GM12878 (cell line): Measurements from ENCODE around the gene DALRD3. TPM values are rescaled to one million over a fixed set of nuclear protein-coding genes. Genes with fewer than 3 reads are reported as not detected.

Source experiments
- FOXK2 ChIP-seq: fragments of 450-650 bp; IDR thresholded peaks from 2 replicates; pipeline ENCODE4 v1.6.1; 2017; ENCODE audit warnings: mild to moderate bottlenecking, moderate library complexity
- KDM1A ChIP-seq: fragments of 200-600 bp; sonication (generic); IDR thresholded peaks from 2 replicates; pipeline ENCODE4 v1.6.1; 2016; ENCODE audit warnings: borderline replicate concordance
- MTA3 ChIP-seq: IDR thresholded peaks from 2 replicates; pipeline ENCODE4 v1.6.1; 2012; ENCODE audit warnings: low read length, inconsistent platforms, borderline replicate concordance
- NBN ChIP-seq: fragments of 450-650 bp; IDR thresholded peaks from 2 replicates; pipeline ENCODE4 v1.6.1; 2016
- NFYB ChIP-seq: IDR thresholded peaks from 2 replicates; pipeline ENCODE4 v1.6.1; 2011; ENCODE audit warnings: low read depth, mild to moderate bottlenecking, low read length, improper control_type of control experiment, moderate library complexity; ENCODE audit not compliant: insufficient read depth
- POLR2AphosphoS2 ChIP-seq: IDR thresholded peaks from 2 replicates; pipeline ENCODE4 v1.6.1; 2011; ENCODE audit warnings: low read depth, mild to moderate bottlenecking, low read length, improper control_type of control experiment, moderate library complexity
- POLR2AphosphoS5 ChIP-seq: IDR thresholded peaks from 2 replicates; pipeline ENCODE4 v1.6.1; 2011; ENCODE audit warnings: mild to moderate bottlenecking, low read length, inconsistent platforms
- RCOR1 ChIP-seq: conservative IDR thresholded peaks from 2 replicates; pipeline ENCODE4 v1.6.1; 2012; ENCODE audit warnings: low read depth, low read length, improper control_type of control experiment
- RUNX3 ChIP-seq: IDR thresholded peaks from 2 replicates; pipeline ENCODE4 v1.6.1; 2012; ENCODE audit warnings: low read length, inconsistent platforms
- SMAD5 ChIP-seq: IDR thresholded peaks from 2 replicates; pipeline ENCODE4 v1.6.1; 2016; ENCODE audit warnings: antibody characterized with exemption, low read depth
- polyA plus RNA-seq, 11 experiments: library from polyadenylated mRNA; depleted of rRNA in 4 of 11; unstranded in 6 of 11; stranded (reverse) in 5 of 11; fragments of >200 nt; fragmentation: Nextera tagmentation in 4 of 11; fragmentation: Illumina TruSeq in 1 of 11; extraction: Ambion mirVana in 4 of 11; extraction: Trizol in 1 of 11; gene quantifications; 1 replicate in 1 of 11; 2 replicates in 10 of 11; pipeline versions ENCODE4 v1.2.1 to v1.2.3, GENCODE V29; 2011 to 2016; ENCODE audit warnings: inconsistent platforms in 2 of 11, missing spikeins in 2 of 11, low read depth in 1 of 11
- total RNA-seq, 4 experiments: library from RNA; depleted of rRNA in 3 of 4; stranded (reverse); fragments of >200 nt in 3 of 4; fragmentation: Illumina TruSeq in 1 of 4; extraction: Trizol in 1 of 4; gene quantifications; 2 replicates each; pipeline versions ENCODE4 v1.2.1 to v1.2.3, GENCODE V29; 2013 to 2021
- TF ChIP-seq, protein P1 (sequence below): fragments of 450-650 bp; IDR thresholded peaks from 2 replicates; pipeline ENCODE4 v1.6.1; 2017; ENCODE audit warnings: mild to moderate bottlenecking, moderate library complexity
- TF ChIP-seq, protein P2 (sequence below): IDR thresholded peaks from 2 replicates; pipeline ENCODE4 v1.6.1; 2012; ENCODE audit warnings: low read depth, low read length, improper control_type of control experiment
- TF ChIP-seq, protein P3 (sequence below): IDR thresholded peaks from 2 replicates; pipeline ENCODE4 v1.6.1; 2012; ENCODE audit warnings: mild to moderate bottlenecking, low read depth, low read length
- TF ChIP-seq, protein P4 (sequence below): IDR thresholded peaks from 2 replicates; pipeline ENCODE4 v1.6.1; 2012; ENCODE audit warnings: low read length, inconsistent platforms
- TF ChIP-seq, protein P5 (sequence below): IDR thresholded peaks from 2 replicates; pipeline ENCODE4 v1.6.1; 2012; ENCODE audit warnings: low read depth, low read length, improper control_type of control experiment
- TF ChIP-seq, protein P6 (sequence below): fragments of 450-650 bp; IDR thresholded peaks from 2 replicates; pipeline ENCODE4 v1.6.1; 2017; ENCODE audit warnings: low read depth, mild to moderate bottlenecking, moderate library complexity

Gene DALRD3
- total and polyA plus RNA-seq, 10 of the 15 experiments (the other 5 are each of a cell fraction or from before 2014, with no cell fraction given) = 10.1 to 28.2 (median 21.6) TPM

DNA sequence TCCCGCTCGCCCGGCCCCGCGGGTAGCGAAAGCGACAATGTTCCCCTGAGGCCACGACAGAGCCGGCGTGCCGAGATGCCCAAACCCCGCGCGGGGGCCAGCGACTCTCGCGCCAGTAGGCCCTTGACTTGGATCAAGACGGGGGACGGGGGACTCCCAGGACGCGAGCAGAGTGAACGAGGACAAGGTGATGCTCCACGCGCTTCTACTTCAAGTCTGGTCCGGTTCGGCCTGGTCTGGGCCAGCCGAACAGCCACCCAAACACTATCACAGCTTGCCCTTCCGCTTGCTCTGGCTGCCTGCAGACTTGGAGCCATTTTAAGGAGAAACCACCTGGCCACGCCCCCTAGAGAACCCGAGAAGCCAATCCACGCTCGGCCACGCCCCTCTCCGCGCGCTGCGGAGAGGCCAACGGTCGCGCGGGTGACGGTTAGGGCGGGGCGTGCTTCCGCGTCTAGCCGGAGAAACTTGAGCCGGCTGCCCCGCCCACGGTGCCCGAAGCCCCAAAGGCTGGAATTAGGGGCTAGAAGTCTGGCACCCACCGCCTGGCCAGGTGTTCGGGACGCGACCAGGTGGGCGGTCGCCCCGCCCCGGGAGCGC, 2.9 kb upstream of the DALRD3 start (continued):
- TF ChIP-seq, protein P1, sequence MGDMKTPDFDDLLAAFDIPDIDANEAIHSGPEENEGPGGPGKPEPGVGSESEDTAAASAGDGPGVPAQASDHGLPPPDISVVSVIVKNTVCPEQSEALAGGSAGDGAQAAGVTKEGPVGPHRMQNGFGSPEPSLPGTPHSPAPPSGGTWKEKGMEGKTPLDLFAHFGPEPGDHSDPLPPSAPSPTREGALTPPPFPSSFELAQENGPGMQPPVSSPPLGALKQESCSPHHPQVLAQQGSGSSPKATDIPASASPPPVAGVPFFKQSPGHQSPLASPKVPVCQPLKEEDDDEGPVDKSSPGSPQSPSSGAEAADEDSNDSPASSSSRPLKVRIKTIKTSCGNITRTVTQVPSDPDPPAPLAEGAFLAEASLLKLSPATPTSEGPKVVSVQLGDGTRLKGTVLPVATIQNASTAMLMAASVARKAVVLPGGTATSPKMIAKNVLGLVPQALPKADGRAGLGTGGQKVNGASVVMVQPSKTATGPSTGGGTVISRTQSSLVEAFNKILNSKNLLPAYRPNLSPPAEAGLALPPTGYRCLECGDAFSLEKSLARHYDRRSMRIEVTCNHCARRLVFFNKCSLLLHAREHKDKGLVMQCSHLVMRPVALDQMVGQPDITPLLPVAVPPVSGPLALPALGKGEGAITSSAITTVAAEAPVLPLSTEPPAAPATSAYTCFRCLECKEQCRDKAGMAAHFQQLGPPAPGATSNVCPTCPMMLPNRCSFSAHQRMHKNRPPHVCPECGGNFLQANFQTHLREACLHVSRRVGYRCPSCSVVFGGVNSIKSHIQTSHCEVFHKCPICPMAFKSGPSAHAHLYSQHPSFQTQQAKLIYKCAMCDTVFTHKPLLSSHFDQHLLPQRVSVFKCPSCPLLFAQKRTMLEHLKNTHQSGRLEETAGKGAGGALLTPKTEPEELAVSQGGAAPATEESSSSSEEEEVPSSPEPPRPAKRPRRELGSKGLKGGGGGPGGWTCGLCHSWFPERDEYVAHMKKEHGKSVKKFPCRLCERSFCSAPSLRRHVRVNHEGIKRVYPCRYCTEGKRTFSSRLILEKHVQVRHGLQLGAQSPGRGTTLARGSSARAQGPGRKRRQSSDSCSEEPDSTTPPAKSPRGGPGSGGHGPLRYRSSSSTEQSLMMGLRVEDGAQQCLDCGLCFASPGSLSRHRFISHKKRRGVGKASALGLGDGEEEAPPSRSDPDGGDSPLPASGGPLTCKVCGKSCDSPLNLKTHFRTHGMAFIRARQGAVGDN = peak; percentile 95
- TF ChIP-seq, protein P2, sequence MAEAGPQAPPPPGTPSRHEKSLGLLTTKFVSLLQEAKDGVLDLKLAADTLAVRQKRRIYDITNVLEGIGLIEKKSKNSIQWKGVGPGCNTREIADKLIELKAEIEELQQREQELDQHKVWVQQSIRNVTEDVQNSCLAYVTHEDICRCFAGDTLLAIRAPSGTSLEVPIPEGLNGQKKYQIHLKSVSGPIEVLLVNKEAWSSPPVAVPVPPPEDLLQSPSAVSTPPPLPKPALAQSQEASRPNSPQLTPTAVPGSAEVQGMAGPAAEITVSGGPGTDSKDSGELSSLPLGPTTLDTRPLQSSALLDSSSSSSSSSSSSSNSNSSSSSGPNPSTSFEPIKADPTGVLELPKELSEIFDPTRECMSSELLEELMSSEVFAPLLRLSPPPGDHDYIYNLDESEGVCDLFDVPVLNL = no peak
- TF ChIP-seq, protein P3, sequence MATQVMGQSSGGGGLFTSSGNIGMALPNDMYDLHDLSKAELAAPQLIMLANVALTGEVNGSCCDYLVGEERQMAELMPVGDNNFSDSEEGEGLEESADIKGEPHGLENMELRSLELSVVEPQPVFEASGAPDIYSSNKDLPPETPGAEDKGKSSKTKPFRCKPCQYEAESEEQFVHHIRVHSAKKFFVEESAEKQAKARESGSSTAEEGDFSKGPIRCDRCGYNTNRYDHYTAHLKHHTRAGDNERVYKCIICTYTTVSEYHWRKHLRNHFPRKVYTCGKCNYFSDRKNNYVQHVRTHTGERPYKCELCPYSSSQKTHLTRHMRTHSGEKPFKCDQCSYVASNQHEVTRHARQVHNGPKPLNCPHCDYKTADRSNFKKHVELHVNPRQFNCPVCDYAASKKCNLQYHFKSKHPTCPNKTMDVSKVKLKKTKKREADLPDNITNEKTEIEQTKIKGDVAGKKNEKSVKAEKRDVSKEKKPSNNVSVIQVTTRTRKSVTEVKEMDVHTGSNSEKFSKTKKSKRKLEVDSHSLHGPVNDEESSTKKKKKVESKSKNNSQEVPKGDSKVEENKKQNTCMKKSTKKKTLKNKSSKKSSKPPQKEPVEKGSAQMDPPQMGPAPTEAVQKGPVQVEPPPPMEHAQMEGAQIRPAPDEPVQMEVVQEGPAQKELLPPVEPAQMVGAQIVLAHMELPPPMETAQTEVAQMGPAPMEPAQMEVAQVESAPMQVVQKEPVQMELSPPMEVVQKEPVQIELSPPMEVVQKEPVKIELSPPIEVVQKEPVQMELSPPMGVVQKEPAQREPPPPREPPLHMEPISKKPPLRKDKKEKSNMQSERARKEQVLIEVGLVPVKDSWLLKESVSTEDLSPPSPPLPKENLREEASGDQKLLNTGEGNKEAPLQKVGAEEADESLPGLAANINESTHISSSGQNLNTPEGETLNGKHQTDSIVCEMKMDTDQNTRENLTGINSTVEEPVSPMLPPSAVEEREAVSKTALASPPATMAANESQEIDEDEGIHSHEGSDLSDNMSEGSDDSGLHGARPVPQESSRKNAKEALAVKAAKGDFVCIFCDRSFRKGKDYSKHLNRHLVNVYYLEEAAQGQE = 0 out of 2 replicates have a peak, but pooled peaks have one; percentile 22
- TF ChIP-seq RUNX3 = no peak
- TF ChIP-seq RCOR1 = peak; percentile 37; the same call in 1 of the 2 replicates
- TF ChIP-seq, protein P4, sequence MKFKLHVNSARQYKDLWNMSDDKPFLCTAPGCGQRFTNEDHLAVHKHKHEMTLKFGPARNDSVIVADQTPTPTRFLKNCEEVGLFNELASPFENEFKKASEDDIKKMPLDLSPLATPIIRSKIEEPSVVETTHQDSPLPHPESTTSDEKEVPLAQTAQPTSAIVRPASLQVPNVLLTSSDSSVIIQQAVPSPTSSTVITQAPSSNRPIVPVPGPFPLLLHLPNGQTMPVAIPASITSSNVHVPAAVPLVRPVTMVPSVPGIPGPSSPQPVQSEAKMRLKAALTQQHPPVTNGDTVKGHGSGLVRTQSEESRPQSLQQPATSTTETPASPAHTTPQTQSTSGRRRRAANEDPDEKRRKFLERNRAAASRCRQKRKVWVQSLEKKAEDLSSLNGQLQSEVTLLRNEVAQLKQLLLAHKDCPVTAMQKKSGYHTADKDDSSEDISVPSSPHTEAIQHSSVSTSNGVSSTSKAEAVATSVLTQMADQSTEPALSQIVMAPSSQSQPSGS = no peak
- peak; percentile 99 for TF ChIP-seq POLR2AphosphoS5
- TF ChIP-seq, protein P5, sequence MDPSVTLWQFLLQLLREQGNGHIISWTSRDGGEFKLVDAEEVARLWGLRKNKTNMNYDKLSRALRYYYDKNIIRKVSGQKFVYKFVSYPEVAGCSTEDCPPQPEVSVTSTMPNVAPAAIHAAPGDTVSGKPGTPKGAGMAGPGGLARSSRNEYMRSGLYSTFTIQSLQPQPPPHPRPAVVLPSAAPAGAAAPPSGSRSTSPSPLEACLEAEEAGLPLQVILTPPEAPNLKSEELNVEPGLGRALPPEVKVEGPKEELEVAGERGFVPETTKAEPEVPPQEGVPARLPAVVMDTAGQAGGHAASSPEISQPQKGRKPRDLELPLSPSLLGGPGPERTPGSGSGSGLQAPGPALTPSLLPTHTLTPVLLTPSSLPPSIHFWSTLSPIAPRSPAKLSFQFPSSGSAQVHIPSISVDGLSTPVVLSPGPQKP = 0 out of 2 replicates have a peak, but pooled peaks have one; percentile 46
- TF ChIP-seq, protein P6, sequence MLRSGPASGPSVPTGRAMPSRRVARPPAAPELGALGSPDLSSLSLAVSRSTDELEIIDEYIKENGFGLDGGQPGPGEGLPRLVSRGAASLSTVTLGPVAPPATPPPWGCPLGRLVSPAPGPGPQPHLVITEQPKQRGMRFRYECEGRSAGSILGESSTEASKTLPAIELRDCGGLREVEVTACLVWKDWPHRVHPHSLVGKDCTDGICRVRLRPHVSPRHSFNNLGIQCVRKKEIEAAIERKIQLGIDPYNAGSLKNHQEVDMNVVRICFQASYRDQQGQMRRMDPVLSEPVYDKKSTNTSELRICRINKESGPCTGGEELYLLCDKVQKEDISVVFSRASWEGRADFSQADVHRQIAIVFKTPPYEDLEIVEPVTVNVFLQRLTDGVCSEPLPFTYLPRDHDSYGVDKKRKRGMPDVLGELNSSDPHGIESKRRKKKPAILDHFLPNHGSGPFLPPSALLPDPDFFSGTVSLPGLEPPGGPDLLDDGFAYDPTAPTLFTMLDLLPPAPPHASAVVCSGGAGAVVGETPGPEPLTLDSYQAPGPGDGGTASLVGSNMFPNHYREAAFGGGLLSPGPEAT = peak; percentile 71
- no peak for TF ChIP-seq KDM1A
- peak; percentile 70; the same call in 1 of the 2 replicates for TF ChIP-seq NFYB
- peak; percentile 70; the same call in 1 of the 2 replicates for TF ChIP-seq NBN
- TF ChIP-seq POLR2AphosphoS2 = peak; percentile 100
- TF ChIP-seq MTA3 = no peak
- peak; percentile 99 for TF ChIP-seq SMAD5
- no peak for TF ChIP-seq FOXK2
